NCI-H460 (cell line): ENCODE data around the gene HLA-DMA. TPM values are rescaled to one million over a fixed set of nuclear protein-coding genes. Genes with fewer than 3 reads are reported as not detected.

Experiments used
- DNase-seq: peaks from one replicate; pipeline ENCODE4 v3.0.0-alpha.2; 2016; ENCODE audit warnings: low read depth; ENCODE audit errors: extremely low read depth
- polyA plus RNA-seq: library from polyadenylated mRNA; depleted of rRNA; stranded (reverse); fragments of >200 nt; gene quantifications from 2 replicates; pipeline ENCODE4 v1.2.3, GENCODE V29; 2014; cell fraction: nucleus; rRNA removed
- total RNA-seq: library from RNA; depleted of rRNA; stranded (reverse); fragments of >200 nt; shearing (Covaris generic); gene quantifications from 2 replicates; pipeline ENCODE4 v1.2.3, GENCODE V29; 2014; rRNA removed

HLA-DMA gene
- total RNA-seq: 1.2 and 2.0 TPM in 2 replicates
- 0.88 and 7.8 TPM in 2 replicates for polyA plus RNA-seq

DNA sequence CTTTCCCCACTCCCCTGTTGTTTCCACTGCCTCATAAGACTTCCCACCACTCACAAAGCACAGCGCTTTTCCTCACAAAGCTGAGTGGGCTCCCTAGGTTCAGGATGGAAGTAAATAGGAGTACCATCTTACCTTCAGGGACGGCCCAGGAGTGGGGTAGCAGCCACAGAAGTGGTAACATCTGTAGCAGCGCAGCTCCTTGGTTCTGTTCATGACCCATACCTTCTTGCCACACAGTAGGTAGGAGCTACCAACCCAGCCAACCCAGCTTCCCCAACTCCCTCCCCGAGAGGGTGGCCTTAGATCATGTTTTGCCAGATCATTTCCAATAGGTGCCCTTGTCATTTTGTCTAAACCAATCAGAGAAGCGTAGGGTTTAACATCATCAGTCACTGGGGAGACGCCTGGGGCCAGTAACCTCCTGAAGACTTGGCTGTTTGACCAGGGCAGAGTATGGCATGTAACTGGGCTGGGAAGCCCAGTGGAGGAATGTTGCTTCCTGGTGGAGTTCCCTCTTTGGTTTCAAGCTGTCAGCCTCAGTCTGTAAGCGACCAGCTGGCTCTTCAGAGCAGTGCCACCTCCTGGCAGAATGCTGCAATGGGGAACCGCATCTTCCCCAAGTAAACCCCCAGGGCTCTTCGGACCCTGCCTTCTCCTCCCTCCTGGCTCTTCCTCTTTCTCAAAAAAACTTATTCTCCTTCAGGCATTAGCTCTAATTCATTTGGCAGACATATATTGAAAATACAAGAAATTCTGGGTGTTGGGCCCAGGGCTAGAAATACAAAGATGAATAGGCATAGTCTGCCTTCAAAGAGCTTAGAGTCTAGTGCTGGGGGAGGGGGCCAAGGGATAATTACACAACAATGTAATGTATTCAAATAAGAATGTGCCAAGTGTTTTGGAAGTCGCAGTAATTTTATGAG, at the start of gene HLA-DMA:
Gene HLA-DMA (minus strand): TSS at position 281 of the 923 bp plus-strand sequence. CDS start 61 bp downstream, at position 220.
- DNase-seq: peak; percentile 60

DNA sequence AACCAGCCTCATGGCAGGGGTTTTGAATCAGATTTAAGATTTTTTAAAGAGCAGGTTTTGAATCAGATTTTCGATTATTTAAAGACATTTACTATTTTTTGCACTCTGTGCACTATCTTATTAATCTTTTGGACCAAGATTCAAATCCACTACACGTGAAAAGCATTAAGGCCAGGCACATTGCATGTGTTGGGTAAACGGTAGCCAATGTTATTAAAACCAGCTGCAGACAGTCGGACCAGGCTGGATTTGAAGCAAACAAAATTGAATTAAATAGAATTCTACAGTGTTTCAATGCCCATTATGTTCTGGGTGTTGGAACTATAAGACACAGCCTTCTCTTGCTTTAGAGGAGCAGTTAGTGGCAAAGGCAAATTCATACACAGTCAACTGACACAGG, 48.8 kb upstream of the HLA-DMA start:
- no peak for DNase-seq

DNA sequence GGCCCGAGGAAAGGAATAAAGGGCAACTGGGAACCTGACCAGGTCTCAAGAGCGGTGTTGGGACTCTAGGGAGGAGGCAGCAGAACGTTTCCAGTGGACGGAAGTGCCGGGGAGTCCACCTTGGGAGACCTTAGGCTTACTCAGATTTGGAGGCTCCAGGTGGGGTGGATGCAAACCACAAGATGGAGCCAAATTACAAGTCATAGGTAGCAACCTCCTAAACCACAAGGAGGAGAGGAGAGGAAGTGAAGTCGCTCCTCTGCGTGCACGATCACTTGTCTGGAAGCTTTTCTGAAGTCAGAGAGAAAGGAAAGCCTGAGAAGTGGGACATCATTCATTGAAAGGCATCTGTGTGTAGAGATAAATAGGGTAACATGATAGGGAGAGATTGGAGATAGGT, 47.2 kb upstream of the HLA-DMA start:
- no peak for DNase-seq

DNA sequence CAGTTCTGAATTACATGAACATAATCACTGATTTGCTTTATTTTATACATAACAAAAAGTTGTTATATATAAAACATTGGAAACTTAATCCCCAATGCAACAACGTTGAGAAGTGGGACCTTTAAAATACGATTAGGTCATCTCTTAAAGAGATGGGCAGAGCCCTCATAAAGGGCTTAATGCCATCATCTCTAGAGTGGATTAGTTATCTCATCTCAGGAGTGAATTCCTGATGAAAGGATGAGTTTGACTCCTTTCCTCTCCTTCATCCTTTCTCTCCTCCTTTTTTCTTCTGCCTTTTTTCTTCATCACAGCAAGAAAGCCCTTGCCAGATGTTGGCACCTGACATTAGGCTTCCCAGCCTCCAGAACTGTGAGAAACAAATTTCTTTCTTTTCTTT, 42.6 kb upstream of the HLA-DMA start:
- DNase-seq: no peak

DNA sequence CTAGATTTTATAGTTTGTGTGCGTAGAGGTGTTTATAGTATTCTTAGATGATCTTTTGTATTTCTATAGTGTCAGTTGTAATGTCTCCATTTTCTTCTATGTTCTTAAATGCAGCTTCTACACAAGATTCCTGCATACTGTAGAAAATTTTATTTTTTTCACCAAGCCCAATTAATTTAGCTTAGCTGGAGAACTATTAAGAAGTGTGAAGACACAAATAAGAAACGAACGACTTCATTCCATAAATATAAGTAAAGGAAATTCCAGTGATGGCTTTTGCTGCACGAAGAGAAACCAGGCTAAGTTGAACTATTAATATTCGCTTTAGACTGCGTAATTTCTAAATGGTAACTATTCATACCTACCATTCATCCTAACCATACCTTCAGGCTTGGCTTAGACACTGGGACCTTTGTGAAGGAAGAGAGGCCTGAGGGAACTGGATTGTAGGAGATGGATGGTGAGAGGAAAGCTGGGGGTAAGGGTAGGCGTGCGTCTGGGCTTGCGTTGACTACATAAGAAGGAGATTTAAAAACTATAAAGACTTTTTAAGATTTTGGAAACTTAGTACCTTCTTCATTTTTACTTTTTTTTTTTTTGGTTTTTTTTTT, 40.6 kb upstream of the HLA-DMA start:
- DNase-seq: no peak

DNA sequence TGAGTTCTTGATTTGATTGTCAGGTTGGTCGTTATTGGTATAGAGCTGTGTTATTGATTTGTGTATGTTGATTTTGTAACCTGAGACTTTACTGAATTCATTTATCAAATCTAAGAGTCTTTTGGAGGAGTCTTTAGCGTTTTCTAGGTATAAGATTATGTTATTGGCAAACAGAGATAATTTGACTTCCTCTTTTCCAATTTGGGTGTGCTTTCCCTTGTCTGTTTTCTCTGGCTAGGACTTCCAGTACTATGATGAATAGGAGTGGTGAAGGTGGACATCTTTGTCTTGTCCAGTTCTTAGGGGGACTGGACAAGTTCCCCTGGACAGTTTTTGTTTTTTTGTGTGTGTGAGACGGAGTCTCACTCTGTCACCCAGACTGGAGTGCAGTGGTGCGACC, 39.1 kb upstream of the HLA-DMA start:
- DNase-seq: no peak

DNA sequence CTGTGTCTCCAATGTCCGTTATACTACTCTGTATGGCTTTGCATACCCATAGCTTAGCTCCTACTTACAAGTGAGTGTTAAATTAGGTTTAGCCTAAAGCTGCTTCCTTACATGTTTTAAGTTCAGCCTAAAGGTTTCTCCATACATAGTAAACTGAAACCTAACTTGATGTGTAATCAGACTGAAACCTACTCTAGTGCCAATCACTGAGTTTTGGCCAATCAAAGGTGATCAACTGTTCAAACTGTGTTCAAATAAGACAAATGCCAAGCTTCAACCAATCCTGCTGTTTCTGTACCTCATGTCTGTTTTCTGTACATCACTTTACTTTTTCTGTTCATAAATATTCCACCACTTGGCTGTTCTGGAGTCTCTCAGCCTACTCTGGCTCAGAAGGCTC, 36.5 kb upstream of the HLA-DMA start:
- DNase-seq: no peak

DNA sequence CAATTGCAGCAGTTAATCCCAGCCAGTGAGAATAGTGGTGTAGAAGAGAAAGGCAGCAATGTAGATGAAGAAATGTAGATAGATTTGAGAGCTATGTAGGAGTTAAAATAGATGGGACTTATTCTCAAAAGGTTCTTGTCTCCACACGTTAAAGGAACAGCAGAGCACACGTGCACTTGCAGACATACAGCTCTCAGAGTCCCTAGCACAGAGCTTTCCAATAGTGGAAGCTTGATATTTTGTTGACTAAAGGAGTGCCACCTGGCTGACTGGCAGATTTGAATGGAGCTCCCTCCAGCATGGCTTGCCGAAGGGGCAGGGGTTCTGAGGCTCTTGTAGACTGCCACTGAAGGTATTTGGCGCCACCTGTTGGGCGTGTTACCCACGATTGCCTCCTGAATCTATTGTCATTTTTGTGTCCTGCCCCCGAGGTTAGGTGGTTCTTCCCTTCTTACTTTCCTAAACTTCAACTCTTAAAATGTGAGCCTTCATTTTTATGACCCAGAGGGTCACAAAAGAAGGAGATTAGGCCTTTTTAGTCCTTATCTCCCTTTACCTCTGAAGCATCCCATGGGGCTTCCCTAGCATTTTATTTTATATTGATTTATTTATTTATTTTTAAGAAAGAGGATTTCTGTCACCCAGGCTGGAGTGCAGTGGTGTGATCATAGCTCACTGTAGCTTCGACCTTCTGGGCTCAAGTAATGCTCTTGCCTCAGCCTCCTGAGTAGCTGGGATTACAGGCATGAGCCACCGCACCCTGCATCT, 31.9 kb upstream of the HLA-DMA start:
- DNase-seq: peak; percentile 79

DNA sequence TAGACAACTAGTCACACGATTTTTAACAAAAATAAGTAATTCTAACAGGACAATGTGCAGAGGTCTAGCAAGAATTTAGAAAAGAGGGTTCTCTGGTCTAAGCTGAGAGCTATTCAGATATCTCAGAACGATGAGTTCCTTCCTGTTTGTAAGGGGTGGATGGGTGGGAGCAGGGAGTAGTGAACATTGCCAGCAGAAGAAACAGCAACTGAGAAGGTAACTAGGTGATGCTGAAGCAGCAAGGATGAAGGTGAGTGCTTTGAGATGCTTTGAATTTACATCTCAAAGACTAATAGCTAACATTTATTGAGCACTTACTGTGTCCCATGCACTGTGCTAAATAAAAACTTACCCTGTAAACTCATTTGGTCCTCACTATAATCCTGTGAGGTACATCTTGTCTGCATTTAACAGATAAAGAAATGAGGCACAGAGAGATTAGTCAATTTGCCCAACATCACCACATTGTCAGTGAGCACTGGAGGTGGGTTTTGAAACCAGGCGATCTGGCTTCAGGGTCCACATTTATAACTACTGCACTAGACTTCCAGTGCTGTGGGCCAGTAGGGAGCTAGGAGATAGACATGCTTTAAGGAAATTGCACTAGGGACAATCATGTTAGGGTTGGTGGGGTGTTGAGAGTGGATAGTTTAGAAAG, 31.2 kb upstream of the HLA-DMA start:
- DNase-seq: no peak

DNA sequence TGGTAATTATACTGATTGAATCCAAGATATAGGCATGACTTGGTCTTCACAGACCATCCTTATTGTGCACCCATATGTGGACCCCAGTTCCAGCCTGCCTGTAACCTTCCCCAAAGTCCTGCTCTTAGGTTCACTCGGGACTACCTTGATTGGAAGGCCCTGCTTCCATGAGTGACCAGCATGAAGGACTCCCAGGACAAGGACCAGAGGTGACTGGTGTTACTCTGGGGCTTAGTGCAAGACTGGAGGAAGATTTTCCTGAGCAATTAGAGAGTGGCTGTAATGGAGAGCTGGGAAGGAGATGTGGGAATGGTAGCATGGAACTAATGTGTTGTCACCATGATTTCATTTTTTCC, 30.6 kb upstream of the HLA-DMA start:
- no peak for DNase-seq

DNA sequence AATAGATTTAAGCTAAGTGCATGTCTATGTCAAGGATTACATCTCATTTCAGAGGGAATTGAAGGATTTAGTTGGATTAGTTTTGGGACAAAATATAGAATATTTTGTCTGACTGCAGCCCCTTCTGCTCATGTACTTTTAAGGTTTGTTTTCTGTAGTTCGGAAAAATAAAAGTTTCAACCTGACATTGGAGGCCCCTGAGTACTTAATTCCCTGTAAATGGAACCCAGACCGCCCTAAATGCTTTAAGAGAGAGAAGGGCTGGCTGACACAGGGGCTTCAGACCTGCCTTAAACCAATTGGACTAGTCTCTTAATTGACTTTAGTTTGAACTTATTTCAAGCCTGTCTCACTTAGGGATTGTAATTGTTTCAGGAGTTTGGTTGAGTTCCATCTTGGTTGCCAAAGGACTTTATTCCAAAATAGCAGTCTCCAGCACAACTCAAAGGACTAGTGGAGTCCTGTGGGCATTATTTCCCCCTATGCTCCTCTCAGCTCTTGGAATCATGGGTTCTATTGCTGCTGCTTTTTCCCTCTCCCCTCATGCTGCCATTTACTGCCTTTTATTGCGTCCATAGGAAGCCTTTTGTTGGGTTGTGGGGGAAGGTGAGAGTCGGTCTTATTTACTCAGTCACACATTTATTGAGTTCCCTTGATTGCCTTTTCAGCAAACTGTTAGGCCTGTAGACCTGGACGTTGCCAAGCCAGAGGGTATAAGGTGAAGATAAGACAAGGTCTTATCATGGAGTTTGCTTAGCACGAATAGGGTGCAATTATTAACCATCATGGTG, 30.0 kb upstream of the HLA-DMA start:
- DNase-seq: no peak

DNA sequence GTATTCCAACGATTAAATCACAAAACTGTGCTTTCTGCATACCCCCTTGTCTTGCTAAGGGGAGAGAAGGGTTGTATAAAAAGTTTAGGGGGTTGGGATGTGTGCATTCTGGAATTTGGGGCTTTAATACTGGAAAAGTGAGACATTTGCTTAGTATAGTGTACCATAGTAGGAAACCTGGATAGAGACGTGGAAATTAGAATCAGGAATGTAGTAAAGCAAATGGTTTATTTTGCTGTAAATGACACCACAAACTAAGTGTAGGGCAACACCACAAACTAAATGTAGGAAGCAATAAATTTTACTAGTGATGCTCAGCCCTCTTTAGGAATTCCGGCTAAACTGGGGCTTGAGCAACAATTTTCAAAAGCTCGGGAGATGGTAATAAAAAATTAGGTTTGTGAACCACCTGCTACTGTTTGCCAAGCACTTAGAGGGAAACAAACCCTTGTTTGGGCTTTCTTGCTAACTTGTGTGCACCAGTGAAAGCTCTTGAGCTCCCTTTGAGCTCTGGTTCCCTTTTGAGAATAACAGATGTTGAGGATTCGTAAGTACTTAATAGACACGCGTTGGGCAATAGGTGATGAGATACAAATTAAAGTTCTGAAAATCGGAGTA, 29.3 kb upstream of the HLA-DMA start:
- no peak for DNase-seq

DNA sequence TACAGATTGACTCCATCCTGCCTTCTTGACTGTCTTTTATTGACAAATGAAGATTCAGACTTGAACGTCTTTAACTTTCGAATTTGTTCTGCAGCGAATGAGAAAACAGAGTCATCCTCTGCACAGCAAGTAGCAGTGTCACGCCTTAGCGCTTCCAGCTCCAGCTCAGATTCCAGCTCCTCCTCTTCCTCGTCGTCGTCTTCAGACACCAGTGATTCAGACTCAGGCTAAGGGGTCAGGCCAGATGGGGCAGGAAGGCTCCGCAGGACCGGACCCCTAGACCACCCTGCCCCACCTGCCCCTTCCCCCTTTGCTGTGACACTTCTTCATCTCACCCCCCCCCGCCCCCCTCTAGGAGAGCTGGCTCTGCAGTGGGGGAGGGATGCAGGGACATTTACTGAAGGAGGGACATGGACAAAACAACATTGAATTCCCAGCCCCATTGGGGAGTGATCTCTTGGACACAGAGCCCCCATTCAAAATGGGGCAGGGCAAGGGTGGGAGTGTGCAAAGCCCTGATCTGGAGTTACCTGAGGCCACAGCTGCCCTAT, 27.7 kb upstream of the HLA-DMA start:
- no peak for DNase-seq

DNA sequence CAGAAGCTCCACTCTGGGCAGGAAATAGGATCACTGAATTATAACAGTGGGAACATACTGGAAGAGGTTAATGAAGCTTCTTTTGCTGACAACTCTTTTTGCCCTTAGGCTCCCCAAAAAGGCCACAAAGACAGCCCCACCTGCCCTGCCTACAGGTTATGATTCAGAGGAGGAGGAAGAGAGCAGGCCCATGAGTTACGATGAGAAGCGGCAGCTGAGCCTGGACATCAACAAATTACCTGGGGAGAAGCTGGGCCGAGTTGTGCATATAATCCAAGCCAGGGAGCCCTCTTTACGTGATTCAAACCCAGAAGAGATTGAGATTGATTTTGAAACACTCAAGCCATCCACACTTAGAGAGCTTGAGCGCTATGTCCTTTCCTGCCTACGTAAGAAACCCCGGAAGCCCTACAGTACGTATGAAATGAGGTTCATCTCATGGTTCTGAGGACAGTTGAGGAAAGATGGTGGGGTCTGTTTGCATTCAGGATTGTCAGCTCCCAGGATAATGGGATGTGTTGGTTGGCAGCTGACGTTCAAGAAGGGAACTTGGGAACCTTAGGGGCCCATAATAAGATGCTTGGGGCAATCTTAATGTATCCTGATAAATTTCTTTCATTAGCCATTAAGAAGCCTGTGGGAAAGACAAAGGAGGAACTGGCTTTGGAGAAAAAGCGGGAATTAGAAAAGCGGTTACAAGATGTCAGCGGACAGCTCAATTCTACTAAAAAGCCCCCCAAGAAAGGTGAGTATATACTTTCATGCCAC, 27.0 kb upstream of the HLA-DMA start:
- no peak for DNase-seq

DNA sequence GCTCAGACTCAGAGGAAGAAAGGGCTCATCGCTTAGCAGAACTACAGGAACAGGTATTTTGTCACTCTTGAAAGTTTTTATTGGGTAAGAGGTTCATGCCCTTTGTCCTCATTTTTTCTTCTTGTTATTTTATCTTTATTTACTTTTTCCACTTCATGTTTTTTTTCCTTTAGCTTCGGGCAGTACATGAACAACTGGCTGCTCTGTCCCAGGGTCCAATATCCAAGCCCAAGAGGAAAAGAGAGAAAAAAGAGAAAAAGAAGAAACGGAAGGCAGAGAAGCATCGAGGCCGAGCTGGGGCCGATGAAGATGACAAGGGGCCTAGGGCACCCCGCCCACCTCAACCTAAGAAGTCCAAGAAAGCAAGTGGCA, 25.0 kb upstream of the HLA-DMA start:
- DNase-seq: no peak

DNA sequence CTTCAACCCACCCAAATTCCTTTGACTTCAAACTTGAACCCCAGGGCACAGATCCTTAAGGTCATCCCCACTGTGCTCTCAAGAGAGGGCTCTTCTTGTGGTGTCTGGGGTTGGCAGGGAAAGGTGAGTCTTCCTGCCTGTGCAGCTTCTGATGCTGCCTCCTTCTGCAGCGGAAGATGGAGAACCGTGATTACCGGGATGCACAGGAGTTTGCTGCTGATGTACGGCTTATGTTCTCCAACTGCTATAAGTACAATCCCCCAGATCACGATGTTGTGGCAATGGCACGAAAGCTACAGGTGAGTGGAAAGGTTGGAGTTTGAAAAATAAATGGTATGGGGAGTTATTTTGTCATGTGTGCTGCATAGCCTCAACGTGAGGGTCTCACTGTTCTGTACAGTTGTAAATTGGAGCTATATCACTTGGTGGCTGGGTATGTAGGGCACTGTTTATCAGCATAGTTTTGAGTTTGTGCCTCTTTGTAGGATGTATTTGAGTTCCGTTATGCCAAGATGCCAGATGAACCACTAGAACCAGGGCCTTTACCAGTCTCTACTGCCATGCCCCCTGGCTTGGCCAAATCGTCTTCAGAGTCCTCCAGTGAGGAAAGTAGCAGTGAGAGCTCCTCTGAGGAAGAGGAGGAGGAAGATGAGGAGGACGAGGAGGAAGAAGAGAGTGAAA, 24.5 kb upstream of the HLA-DMA start:
- DNase-seq: no peak

DNA sequence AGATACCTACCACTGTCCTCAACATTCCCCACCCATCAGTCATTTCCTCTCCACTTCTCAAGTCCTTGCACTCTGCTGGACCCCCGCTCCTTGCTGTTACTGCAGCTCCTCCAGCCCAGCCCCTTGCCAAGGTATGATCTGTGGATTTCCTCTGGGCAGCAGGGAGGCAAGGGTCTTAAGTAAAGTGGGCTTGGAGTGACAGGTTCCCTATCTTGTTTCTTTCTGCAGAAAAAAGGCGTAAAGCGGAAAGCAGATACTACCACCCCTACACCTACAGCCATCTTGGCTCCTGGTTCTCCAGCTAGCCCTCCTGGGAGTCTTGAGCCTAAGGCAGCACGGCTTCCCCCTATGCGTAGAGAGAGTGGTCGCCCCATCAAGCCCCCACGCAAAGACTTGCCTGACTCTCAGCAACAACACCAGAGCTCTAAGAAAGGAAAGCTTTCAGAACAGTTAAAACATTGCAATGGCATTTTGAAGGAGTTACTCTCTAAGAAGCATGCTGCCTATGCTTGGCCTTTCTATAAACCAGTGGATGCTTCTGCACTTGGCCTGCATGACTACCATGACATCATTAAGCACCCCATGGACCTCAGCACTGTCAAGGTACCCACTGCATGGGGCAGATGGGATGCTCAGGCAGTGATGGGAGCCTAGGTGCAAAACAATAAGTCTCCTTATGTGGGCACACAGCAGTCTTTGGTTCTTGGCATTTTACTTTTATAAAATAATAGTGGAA, 23.6 kb upstream of the HLA-DMA start:
- no peak for DNase-seq
